NCI-H2029 (cell line): Measurements from ENCODE around the gene MEI1.
A peak's percentile ranks its signal among the peaks of the same experiment; 100 is the strongest.
"Not testable (repeated sequence)": the region's sequence is repeated elsewhere in the genome, so short reads cannot be mapped to it uniquely, and the experiment has no call there.

Source experiments
- DNase-seq: peaks from one replicate; lab custom pipeline; 2025; lab: John Stamatoyannopoulos, UW

MEI1 gene, protein sequence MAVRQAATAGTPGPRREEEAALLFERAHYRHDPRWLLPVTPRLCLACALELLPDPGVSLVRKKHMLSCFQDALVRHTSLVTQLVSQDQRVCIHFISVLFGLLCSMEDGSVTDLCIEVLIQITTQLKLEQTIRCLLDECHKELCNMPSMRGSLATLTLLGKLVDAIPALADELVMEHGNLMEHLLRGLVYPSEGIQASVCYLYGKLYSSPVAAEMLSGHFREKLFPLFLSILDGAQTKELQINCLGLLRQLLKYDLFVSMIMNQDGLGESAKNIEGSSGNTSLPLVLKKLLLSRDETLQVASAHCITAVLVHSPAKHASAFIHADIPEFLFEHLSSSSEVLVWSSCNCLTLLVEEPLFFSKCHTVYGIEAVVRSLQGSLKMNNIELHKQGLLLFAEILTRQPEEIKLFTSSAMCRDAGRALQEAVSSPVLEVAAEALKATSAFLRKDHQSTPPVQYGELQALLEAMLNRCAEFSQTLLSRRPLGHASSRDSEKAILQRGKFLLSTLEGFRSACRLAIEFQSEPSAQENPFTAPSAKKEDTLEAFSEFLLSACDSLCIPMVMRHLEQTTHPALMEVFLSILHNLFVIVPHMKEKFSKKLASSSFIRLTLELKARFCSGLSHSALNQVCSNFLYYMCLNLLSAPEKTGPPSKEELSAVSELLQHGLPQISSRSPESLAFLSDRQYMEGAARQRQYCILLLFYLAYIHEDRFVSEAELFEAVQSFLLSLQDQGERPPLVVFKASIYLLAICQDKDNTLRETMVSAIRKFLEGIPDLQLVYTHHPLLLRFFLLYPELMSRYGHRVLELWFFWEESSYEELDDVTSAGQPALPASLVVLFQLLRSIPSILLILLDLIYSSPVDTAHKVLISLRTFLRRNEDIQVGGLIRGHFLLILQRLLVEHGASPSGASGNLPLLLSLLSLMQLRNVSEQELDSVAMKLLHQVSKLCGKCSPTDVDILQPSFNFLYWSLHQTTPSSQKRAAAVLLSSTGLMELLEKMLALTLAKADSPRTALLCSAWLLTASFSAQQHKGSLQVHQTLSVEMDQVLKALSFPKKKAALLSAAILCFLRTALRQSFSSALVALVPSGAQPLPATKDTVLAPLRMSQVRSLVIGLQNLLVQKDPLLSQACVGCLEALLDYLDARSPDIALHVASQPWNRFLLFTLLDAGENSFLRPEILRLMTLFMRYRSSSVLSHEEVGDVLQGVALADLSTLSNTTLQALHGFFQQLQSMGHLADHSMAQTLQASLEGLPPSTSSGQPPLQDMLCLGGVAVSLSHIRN

DNA sequence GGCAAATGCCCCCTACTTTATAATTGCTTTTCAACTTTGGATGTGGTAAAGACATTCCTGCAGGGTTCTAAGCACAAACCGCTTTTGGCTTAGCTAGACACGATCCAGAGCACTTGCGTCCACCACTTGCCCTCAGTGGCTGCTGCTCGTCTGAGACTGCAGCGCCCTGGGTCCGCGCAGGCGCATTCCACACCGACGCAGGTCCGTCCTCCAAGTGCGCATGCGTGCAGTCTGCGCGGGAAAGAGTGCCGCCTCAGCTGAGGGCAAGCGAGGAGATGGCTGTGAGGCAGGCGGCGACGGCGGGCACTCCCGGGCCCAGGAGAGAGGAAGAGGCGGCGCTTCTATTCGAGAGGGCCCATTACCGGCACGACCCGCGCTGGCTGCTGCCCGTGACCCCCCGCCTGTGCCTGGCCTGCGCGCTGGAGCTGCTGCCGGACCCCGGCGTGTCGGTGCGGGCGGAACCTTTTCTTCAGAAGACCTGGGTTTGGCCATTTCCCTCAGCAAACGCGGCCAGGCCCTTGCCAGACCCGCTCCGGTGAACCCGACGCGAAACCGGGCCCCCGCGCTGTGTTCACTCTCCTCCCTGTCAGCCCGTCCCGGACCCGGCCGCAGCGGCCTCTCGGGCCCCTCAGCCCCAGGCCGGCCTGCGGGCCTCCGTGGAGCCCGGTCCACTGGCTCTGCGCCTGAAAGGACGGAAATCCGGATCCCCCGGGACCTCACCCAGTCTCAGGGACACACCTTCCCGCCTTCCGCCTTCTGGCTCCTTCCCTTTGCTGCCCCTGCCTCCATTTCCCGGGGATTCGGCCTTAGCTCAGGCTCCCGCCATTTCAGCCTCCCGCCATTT, at the start of gene MEI1:
MEI1 (plus strand) TSS at position 240 of the 844 bp plus-strand sequence; CDS start at position 276, 36 bp downstream.
- DNase-seq = no peak

DNA sequence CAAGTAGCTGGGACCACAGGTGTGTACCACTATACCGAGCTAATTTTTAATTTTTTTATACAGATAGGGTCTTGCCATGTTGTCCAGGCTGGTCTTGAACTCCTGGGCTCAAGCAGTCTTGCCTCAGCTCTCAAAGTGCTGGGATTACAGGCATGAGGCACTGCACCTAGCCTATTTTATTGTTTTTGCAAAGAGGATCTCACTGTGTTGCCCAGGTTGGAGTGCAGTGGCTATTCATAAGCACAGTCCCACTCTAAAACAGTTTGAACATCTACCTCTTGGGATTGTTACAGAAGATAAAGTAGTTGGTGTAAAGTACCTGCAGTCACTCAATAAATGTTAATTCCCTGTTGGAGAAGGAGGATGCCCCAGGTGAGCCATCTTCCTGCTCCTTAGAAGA, 49.1 kb upstream of the MEI1 start:
- DNase-seq = no peak

DNA sequence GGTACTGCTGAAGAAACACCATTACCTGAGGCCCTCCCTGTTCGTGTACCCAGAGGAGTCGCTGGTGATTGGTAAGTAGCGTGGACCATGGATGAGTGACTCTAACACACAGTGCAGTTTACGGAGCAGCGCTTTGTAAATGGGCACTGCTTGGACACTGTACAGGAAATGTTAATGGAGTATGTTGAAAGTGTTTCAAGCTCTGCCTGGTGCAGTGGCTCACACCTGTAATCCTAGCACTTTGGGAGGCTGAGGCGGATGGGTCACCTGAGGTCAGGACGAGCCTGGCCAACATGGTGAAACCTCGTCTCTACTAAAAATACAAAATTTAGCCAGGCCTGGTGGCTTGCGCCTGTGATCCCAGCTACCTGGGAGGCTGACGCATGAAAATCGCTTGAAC, 48.5 kb upstream of the MEI1 start:
- DNase-seq = no peak

DNA sequence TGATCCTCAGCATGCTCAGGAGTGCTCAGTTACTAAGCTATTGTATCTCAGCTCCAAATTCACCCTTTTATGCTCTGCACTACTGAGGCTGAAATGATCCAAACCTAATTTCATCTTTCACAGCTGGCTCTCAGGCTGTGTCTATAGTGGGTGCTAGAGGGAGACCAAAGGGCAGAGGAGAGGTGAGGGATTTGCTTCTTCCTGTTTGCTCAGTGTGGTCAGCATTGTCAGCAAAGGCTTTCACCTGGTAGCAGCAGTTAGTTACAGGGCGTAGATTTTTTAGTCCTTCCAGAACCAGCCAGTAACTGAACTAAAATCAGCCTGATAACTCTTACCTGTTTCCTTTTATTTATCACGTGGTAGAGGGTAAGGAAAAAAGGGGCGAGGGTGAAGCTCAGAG, 45.0 kb upstream of the MEI1 start:
- DNase-seq = no peak

DNA sequence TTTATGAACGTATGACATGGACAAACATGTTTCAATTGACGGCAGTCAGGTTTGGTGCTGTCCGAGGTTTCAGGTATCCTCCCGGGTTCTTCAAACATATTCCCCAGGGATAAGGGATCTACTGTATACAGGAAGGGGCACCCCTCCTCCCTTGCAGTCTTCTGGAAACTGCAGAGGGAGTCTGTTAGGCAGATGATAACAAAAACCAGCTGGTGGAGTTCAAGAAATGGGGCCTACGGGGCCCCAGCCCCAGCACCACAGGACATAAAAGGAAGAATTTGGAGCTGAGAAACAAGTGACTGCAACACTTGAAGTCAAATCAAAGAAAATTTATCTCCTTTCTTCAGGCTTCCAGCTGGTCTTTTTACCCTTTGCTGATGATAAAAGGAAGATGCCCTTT, 42.7 kb upstream of the MEI1 start:
- no peak for DNase-seq

DNA sequence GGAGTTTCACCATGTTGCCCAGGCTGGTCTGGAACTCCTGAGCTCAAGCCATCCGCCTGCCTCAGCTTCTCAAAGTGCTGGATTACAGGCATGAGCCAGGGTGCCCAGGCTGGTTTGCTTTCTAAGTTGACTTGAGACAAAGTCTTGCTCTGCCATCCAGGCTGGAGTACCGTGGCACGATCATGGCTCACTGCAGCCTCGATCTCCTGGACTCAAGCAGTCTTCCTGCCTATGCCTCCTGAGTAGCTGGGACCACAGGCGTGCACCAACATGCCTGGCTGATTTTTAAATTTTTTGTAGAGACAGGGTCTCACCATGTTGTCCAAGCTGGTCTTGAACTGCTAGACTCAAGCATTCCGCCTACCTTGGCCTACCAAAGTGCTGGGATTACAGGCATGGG, 41.6 kb upstream of the MEI1 start:
- DNase-seq = no peak

DNA sequence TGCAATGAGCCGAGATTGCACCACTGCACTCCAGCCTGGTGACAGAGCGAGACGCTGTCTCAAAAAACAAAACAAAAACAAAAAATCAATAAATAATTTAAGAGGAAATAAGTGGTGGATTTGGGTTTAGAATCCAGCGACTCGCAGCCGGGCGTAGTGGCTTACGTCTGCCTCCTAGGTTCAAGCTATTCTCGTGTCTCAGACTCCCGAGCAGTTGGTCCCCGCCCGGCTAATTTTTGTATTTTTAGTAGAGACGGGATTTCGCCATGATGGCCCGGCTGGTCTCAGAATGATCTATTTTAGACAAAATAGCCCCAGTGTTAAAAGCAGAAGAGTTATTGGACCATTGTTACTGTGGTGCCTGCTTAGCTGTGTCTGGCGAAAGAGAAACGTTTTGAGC, 40.4 kb upstream of the MEI1 start:
- no peak for DNase-seq

DNA sequence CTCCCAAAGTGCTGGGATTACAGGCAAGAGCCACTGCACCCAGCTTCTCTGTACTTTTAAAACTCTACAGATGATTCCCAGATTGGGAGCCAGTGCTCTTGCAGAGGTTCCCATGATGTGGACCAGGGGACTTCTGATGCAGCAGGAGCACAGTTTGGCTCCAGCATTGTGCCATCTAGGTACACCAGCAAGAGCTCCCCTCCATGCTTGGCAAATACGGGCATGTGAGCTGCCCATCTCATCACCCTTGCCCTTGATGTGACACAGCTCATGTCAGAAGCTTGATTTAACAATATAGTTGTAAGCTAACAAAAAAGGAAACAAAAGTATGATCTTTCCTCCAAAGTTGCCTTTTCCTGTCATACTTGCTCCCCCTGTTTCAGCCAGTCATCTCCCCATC, 39.4 kb upstream of the MEI1 start:
- DNase-seq = no peak

DNA sequence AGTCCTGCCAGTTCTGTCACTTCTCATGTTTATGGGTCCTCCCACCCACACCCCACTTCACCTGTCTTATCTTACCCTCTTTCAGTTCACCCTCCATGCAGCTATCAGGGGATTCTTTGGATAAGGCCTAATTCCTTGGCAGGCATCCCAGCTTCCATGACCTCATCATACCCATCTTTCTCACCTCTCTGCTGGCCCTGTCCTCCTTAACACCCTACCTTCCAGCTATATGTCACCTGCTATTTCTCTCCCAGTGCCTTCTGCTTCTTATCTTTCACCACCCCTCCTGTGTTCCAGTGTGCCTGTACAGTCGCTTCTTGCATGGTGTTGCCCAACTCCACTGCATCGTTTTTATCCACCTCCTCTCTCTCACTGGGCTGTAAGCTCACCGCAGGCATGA, 38.9 kb upstream of the MEI1 start:
- DNase-seq = no peak

DNA sequence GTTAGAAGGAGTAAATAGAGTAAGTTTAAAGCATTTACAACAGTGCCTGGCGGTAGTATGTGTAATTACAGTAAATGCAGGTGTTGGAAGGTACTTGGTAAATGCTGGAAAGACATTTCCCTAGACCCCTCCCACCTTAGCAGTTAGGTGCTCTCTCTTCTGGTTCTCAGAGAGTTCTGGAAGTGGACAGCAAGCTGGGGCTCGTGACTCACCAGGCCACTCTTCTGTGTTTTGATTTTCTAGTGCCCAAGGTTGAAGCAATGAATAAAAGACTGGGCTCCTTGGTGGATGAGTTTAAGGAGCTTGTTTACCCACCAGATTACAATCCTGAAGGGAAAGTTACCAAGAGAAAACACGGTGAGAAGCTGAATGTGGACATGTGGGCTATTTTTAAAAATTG, 38.2 kb upstream of the MEI1 start:
- DNase-seq = no peak

DNA sequence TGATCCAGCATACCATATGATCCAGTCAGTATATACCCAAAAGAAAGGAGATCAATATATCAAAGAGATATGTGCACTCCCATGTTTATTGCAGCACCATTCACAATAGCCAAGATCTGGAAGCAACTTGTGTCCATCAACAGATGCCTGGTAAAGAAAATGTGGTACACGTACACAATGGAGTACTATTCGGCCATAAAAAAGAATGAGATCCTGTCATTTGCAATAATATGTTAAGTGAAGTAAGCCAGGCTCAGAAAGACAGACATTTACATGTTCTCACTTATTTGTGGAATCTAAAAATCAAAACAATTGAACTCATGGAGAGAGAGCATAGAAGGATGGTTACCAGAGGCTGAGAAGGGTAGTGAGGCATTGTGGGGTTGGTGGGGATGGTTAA, 37.6 kb upstream of the MEI1 start:
- no peak for DNase-seq

DNA sequence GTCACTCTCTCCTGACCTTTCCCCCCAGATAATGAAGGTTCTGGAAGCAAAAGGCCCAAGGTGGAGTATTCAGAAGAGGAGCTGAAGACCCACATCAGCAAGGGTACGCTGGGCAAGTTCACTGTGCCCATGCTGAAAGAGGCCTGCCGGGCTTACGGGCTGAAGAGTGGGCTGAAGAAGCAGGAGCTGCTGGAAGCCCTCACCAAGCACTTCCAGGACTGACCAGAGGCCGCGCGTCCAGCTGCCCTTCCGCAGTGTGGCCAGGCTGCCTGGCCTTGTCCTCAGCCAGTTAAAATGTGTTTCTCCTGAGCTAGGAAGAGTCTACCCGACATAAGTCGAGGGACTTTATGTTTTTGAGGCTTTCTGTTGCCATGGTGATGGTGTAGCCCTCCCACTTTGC, 35.7 kb upstream of the MEI1 start:
- not testable (repeated sequence) for DNase-seq

DNA sequence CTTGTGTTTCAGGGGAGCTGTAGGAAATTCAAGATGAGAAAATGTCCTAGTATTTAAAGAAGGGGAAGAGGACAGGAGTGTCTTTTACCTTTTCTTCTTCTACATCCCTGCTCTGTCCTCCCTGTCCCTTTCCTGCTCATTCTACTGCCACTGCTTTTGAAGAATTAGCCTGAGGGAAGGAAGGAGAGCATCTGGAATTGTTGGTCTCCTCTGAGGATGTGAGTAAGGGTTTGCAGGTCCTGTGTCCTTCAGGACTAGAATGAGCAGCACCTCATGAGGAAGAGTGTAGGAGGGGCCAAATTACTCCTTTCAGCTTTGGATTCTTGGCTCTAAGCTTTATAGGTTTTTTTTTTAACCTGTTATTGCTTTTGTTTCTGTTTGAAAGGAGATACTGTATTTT, 34.8 kb upstream of the MEI1 start:
- DNase-seq = no peak

DNA sequence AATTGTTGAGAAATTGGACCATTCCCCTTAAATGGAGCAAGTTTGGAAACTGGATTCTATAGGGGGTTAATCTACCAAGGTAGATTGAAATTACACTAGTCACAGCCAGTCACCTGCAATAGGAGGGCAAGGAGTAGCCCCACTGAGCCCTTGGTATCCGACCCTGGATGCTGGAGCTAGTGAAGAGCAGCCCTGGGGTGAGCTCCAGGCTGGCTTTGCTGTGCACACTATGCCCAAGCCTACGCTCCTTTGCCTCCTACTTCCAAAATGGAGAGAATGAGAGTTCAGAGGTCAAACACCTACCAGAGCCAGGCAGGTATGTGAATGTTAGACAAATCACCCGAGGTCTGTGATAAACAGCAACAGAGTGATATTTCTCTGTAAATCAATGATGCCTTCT, 34.4 kb upstream of the MEI1 start:
- no peak for DNase-seq

DNA sequence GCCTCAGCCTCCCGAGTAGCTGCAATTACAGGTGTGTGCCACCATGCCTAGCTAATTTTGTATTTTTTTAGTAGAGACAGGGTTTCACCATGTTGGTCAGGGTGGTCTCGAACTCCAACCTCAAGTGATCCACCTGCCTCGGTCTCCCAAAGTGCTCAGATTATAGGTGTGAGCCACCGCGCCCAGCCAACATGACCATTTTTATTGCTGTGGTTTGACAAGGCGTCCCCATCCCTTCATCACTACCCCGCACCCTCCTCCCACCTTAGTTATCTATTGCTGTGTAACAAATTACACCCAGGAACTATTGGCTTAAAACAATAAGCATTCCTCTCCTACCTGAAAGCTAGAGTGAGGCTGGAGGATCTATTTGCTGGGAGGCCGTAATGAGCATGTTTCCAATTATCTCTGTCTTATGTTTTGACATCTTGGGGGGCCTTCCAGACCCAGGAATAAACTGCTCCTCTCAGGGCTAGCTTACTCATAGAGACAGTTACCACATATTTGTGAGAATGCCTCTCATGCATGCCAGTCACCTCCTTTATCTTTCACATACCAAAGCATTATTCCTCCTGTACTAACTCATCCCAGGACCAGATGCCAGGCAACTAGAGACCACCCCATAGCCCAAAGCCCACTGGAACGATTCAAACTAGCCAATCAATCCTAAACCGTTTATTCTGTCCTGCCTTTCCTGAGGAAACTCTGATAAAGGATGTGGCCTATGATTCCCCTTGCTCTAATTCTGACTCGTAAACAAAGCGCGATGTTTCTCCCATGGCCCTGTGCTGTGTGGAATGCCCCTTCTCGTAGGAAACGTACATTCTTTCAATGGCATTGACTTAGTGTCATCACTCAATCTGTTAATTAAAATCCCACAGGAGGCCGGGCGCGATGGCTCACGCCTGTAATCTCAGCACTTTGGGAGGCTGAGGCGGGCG, 30.1 kb upstream of the MEI1 start:
- no peak for DNase-seq

DNA sequence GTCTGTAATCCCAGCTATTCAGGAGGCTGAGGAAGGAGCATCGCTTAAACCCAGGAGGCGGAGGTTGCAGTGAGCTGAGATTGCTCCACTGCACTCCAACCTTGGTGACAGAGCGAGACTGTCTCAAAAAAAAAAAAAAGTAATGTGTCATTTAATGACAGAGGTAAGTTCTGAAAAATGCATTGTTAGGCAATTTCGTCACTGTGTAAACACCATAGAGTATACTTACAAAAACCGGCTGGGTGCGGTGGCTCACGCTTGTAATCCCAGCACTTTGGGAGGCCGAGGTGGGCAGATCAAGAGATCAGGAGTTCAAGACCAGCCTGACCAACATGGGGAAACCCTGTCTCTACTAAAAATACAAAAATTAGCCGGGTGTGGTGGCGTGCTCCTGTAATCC, 27.2 kb upstream of the MEI1 start:
- DNase-seq = peak; percentile 39

DNA sequence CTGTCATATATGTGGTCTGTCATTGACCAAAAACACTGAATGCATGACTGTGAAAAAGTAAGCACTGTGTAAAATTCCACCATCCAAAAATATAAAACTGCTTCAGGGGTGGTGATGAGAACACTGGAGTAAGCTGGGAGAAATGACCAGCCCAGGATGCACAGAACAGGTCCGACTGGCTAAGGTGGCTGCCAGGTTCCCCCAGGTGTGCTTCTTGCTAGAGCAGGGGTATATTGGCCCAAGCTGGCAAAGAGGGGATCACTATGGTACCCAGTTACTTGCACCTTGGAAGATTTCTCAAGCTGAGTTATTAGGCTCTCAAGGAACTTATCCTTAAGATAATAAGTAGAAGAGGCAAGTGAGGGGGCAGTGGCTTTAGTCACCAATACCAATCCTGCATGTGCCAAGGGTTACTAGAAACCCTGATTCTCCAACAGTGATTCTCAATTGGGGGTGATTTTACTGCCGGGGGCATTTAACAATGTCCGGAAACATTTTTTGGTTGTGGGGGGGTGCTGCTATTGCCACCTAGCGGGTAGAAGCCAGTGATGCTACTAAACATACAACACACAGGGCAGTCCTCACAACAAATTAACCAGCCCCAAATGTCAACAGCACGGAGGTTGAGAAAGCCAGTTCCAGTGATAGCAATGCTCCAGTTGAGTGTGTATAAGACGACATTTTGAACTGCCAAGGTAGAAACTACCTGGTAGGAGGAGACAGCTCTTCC, 26.4 kb upstream of the MEI1 start:
- DNase-seq = no peak

DNA sequence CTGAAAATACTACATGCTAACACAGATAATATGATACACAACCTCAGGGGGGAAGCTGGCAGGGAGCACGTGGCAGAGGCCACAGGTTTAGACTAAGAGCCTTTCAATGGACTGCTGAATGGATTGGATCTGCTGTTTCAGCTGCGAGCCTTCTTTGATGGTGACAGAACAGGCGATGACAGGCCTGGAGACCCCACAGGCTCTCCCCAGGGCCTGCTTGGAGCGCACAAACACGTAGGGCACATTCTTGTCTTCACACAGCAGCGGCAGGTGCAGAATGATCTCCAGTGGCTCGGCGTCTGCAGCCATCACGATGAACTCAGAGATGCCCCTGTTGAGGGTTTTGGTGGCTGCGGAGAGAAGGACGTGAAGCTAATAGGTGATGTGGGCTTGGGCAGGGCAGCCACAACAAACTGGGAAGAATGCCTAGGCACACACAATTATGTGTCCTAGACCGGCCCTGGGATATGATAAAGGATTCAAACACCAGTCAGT, 24.4 kb upstream of the MEI1 start:
- DNase-seq = no peak

DNA sequence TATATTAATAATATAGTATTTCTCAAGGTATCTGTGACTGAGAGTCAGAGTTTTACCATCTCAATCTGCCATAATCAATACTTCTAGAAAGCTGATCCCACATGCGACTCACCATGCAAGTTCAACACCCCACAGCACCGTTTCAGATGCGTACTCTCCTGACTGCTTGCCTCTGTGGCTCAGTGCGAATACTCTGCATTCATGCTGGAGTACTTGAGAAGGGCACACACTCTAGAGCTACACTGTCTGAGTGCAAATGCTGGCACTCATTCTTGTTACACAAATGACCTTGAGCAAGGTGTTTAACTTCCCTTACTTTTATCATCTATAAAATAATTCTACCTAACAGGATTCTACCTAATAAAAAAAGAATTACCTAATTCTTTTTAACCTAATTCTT, 23.2 kb upstream of the MEI1 start:
- DNase-seq = no peak

DNA sequence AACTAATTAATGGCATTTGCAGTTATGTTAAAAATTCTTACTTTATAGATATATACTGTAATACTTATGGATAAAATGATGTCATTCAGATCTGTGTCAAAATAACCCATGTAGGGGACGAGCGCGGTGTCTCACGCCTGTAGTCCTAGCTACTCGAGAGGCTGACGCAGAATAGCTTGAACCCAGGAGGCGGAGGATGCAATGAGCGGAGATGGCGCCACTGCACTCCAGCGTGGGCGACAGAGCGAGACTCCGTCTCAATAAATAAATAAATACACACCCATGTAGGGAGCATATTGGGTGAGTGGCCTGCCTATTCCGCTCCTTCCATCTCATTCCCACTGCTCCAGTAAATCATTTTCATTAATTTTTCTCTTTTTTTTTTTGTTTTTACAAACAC, 17.7 kb upstream of the MEI1 start:
- peak; percentile 49 for DNase-seq
